GM12892 (cell line): ENCODE data around the gene ODAPH.
"Not testable (repeated sequence)": the region's sequence is repeated elsewhere in the genome, so short reads cannot be mapped to it uniquely, and the experiment has no call there.

ENCODE experiments used
- POLR2A ChIP-seq: IDR thresholded peaks from 2 replicates; pipeline ENCODE4 v1.6.1; 2011; ENCODE audit warnings: low read depth, low read length, control low read depth
- POLR2AphosphoS5 ChIP-seq: IDR thresholded peaks from 2 replicates; pipeline ENCODE4 v1.6.1; 2011; ENCODE audit warnings: low read depth, low read length, control low read depth
- TAF1 ChIP-seq: IDR thresholded peaks from 2 replicates; pipeline ENCODE4 v1.6.1; 2011; ENCODE audit warnings: low read depth, mild to moderate bottlenecking, control low read depth, low read length, borderline replicate concordance

- TF ChIP-seq POLR2A, POLR2AphosphoS5, TAF1: not testable (repeated sequence)
Observed at GRCh38 chr4:75509592-75509991, 46.3 kb upstream of the ODAPH start.
